Left lobe of liver (tissue), 2 donors: ENCODE results near the gene GRIK3. TPM values are rescaled to one million over a fixed set of nuclear protein-coding genes. Genes with fewer than 3 reads are reported as not detected.

ENCODE experiments used
- ATAC-seq: fragments of 200-7000 bp; cut with Tn5 transposase; one replicate; pipeline ENCODE4 v1.9.1; 2020; ENCODE audit warnings: mild to moderate bottlenecking, moderate library complexity
- DNase-seq: peaks from one replicate; pipeline ENCODE4 v3.0.0-alpha.2; 2020; ENCODE audit warnings: low spot score
- total RNA-seq: library from RNA; stranded (reverse); gene quantifications from one replicate; pipeline ENCODE4 v1.2.1, GENCODE V29; 2021
- donor health status: DM: no; HTN: no; CAD: no; lungs with moderate emphysema.
- donor health status: DM: no; HTN: yes; CAD: no.

The GRIK3 gene
- total RNA-seq, 1 donor from 2014 or later = 0.03 TPM

DNA sequence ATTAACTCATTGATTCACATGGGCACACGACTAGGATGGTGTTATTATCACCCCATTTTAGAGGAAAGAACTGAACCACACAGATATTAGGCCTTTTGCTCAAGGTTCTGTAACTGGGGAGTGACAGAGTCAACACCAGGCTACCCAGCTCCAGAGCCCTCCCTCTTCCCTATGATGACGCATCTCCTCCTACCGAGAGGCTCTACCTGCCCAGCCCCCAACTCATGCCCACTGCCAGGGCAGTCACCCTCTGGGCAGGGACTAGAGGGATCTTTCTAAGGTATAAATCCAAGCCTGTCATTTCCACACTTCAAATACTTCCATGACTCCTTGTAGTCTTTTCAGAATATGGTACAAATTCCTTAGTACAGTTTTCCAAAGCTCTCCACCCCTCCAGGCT, 171.3 kb downstream of the GRIK3 start:
- ATAC-seq (no peak), DNase-seq (no peak)

- ATAC-seq (no peak), DNase-seq (no peak)
Measured at GRCh38 chr1:36861375-36861774, 172.9 kb downstream of the GRIK3 start.

DNA sequence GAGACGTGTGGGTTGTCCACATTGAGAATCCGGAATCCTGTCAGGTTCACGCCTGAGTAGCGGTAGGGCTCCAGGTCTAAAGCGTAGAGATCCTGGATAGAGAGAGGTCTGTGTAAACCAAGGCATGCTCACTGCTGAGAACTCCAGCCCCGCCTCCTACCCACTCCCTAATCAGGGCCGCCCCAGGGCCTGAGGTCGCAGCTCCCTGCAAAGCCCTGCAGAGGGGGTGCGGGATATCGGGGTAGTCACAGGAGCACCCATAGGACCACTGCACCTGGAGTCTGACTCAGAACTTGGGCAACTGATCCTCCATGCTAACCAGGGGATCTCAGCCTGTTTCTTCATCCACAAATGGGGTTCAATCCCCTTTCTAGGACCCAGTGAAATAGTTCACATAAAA, 174.4 kb downstream of the GRIK3 start:
- ATAC-seq (no peak), DNase-seq (no peak)

DNA sequence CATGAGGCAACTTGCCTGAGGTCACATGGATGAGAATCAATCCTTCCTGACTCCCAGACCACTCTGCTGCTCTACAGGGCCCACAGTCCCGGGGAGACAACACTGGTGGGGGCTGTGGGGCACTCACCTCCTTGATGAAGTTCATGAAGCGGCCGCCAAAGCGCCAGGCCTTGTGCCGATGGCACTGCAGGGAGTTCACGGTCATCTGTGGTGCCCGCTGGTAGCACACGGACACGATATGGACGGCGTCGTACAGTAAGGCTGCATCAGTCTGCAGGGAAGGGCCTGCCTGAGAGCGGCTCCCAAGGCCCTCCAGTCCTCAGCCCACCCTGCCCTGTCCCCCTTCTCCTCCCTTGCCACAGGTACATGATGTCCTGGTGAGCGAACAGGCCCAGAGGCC, 175.3 kb downstream of the GRIK3 start:
- ATAC-seq (no peak), DNase-seq (no peak)

GRCh38 chr1:36858553-36858952, 175.8 kb downstream of the GRIK3 start:
- ATAC-seq (no peak), DNase-seq (no peak)

DNA sequence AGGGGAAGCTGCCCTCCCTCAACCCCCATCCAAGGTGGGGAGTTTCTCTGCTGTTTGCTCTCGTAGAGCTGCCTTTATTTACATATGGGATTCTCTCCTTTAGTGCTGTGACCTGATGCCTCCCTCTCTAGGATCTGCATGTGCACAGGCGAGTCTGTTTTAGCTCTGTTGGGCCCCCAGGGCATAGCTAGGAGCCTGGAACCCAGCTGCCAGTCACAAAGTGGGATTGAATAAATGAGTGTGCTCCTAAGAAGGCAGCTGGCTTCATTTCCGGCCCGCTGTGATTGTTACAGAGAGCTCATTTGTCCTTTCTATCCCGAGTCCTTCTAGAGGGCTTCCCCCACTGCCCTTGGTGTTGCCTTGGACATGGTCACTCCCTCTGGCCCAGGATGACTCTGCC, 176.6 kb downstream of the GRIK3 start:
- no peak for ATAC-seq

DNA sequence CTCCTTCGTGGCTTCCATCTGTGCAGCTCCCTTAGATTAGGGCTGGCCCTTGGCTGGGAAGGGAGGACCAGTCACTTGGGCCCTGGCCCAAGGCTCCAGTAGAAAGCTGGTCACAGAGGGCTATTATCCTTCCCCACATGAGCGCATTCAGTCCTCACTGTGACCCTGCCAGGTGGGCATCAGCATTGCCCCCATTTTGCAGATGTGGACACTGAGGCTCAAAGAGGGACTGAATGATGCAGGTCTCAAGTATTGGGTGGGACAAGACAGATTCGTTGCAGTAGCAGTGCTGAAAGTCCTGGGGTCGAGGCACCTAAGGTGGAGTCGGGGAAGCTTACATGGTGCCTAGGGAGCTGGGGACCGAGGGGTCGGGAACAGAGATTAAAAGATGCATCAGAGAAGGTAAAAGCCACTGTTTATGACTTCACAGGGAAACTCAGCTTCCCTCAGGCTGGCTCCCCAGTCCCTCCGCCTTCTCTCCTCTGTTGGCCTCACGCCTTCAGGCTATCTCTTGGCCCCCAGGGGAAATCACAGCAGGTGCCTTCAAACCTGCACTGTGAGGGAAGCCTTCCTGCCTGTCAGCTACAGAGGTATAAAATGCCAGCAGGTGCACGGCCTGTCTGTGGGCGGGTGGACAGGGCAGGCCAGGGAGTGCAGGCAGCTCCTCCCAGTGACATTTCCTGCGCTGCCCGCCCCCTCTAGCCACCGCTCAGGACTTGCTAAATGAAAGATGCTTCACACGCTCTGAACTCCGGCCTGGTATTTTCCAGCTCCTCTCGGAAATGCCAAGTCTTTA, 178.4 kb downstream of the GRIK3 start:
- no peak for DNase-seq
- no peak for ATAC-seq

More for the DNA sequence above, 176.6 kb downstream of the GRIK3 start:
- DNase-seq = no peak

- DNase-seq (no peak), ATAC-seq (no peak)
Measured at GRCh38 chr1:36853638-36854037, 180.7 kb downstream of the GRIK3 start.

GRCh38 chr1:36852586-36852985, 181.7 kb downstream of the GRIK3 start:
- DNase-seq = no peak

DNA sequence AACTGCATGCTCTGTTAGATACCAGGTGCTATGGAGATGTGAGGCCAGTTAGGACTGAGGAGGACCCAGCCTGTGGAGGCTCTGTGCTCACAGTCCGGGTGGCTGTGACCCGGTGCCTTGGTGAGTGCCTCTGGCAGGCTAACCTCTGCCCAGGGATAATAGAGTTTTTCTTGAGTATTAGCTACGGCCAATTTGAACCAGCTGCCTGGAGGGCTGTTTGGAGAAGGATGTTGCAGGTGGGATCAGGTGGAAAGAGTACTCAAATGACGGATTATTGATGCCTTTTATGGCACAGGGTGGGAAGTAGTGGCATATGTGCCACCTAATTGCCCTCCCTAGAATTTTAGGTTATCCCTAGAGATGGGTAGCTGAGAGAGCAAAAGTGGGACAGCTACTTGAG, 182.7 kb downstream of the GRIK3 start:
- no peak for ATAC-seq

More at GRCh38 chr1:36852586-36852985, 181.7 kb downstream of the GRIK3 start:
- ATAC-seq = no peak

DNA sequence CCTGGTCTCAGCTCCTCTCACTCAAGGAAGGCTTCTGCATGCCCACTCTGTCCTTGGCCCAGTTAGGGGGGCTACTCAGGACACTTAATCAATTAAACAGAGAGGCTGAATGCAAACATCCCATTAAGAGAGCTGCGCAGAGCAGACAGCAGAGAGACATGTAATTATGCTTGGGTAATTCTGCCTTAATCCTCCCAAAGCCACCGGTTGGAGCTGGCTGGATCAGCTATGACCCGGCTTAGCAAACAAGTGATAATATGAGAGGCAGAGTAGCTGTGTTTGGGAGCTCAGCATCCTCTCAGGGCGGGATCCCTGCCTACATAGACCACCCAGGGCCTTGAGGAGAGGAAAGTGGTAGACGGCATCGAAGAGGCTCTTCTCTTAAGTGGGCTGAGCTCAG, 183.2 kb downstream of the GRIK3 start:
- ATAC-seq = no peak
- DNase-seq = no peak

More for the DNA sequence above, 182.7 kb downstream of the GRIK3 start:
- DNase-seq = no peak

DNA sequence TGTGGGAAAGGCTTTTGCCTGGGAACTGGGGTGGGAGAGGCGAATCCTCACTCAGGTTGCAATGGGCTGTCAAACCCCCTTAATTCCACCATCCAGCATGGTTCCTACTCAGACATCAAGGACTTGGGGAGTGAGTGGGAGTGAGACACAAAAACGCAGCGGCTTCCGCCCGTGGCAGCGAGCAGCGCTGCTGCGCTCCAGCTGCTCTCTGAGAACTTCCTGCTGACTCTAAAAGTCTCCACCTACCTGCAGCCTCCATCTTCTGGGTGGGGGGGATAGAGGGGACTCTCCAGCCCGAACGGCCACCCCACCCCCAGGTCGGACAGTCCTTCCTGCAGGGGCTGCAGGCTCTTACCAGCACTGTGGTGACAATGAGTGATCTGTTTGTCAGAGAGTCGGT, 184.4 kb downstream of the GRIK3 start:
- DNase-seq (no peak), ATAC-seq (no peak)

DNA sequence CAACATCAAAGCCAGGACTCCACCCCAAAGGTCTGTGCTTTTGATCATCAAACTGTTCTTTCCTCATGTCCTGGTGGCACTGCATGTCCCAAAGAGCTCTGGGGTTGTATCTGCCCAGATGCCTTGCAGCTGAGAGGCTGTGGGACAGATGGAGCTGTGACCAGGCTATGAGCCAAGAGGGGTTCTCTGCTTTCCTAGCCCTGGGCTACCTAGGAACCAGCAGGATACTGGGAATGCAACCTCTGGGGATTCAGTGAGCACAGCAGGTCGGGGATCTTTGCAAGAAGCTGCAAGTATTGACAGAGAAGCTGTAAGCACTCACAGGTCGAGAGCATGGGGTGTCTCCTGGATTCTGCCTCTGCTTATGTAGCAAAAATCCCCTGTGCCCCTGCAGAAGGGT, 186.6 kb downstream of the GRIK3 start:
- no peak for ATAC-seq
- no peak for DNase-seq

DNA sequence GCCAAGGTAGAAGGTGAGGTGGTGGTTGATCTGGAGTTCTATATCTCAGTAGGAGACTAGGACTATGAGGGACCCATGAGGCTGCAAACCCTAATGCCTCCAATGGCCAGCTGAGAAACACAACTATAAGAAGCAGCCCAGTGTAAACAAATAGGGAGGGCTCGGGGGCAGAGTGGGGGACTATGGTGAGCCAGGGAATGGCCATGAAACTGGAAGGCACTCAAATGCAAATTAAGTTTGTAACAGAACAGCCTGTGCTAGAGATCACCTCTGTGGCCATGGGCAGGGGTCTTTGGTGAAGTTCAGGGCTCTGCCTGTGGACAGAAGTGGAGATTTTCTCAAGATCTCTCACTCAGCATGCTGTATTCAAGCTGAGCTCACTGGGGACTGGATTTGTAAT, 187.1 kb downstream of the GRIK3 start:
- ATAC-seq = no peak

DNA sequence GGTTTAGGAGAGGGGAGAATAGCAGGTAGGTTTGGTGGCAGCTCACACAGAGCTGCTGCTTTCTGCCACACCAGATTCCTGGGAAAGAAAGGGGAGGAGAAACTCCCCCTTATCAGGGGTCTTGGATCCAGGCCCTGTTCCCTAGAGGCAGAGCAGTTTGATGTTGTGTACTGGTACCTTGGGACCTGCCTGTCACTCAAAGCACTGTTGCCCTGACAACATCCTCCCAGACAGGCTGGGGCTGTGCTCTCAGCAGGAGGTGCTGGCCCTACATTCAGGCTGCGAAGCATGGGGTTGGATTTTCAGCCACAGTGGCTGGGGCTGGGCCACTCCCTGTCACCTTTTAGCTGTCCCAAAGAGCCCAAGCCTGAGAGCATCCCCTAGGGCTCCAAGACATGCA, 188.0 kb downstream of the GRIK3 start:
- no peak for DNase-seq
- ATAC-seq = no peak

More for the DNA sequence above, 187.1 kb downstream of the GRIK3 start:
- DNase-seq = no peak

DNA sequence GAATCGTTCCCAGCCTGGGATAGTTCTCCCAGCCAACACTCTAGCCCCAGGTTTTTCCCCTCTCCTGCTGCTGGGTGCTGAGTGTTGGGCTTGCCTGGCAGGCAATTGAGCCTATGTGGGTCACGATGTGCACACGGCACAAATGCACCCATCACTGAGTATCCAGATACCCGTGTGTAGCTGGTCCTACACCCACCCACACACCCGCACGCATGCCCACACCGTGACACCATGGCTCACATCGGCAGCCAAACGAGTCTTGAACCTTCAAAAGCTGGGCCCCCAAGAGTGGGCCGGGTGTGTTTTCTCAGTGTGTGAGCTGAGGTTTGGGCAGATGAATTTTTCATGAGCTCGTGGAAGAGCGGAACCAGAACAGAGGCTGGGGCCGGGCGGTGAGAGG, 188.5 kb downstream of the GRIK3 start:
- no peak for DNase-seq
- no peak for ATAC-seq

DNA sequence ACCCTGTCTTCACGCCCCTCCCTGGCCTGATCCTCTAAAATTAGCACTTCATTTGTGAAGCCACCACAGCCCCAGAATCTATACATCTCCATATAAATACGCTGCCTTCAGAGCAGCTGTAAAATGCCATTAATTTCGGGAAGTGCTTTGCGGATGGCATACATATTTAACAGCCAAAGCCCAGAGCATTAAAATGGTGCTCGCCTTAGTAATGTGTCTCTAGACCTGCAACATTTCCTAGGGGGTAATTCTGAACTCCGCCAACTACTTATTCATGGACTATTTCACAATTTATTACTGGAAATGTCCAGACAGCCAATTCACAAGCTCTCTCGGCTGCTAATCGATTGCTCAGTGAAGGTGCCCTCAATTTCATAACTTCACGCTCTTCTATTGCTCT, 189.4 kb downstream of the GRIK3 start:
- DNase-seq (no peak), ATAC-seq (no peak)

- ATAC-seq (no peak), DNase-seq (no peak)
Measured at GRCh38 chr1:36843906-36844610, 190.3 kb downstream of the GRIK3 start.

- no peak for DNase-seq
- no peak for ATAC-seq
Measured at GRCh38 chr1:36843027-36843426, 191.3 kb downstream of the GRIK3 start.

DNA sequence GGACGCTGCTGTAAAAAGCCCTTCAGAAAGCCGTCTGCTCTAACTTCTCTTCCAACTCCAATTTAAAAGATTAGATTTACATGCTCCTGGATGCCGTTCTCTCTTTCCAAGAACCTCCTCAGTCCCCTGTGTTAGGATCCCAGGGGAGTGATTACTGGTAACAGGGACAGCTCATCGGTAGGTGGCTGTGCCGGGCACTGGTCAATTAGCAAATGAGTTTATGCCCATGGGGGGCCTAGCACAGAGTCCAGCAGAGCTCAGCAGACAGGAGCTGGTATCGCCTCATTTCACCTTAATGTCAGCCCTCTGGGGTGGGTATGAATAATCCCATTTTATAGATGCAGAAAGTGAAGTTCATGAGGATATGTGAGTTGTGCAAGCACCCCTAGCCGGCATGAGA, 191.9 kb downstream of the GRIK3 start:
- ATAC-seq (no peak), DNase-seq (no peak)

DNA sequence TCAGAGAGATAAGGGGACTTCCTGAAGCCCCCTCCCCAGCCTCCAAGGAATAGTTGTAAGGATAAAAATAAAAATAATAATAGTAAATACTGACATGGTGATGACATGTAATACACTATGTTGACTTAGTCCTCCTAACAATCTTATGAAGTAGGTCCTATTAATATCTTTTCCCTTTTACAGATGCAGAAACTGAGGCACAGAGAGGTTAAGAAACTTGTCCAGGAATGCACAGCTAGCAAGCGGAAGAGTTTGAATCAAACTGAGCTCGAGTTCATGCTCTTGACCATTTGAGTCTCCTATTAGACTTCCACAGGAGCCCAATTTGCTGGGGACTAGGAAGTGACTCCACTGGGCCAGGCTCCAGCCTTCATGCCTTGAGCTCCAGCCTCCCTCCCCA, 194.8 kb downstream of the GRIK3 start:
- DNase-seq (no peak), ATAC-seq (no peak)

- no peak for DNase-seq
- no peak for ATAC-seq
Measured at GRCh38 chr1:36838888-36839287, 195.4 kb downstream of the GRIK3 start.
